Neural cell (in vitro differentiated cells): Measurements from ENCODE around the gene INPP5A. TPM values are rescaled to one million over a fixed set of nuclear protein-coding genes. Genes with fewer than 3 reads are reported as not detected.

Source experiments
- H2AFZ ChIP-seq: fragments of 200-600, 300-800 bp; sonication (generic), shearing (Covaris generic); 2 replicates; pipeline ENCODE4 v1.6.0; 2014; ENCODE audit warnings: low read depth, mild to moderate bottlenecking, antibody characterized with exemption, low read length, moderate library complexity
- H3F3A ChIP-seq: fragments of 200-600 bp; shearing (Covaris generic); 2 replicates; pipeline ENCODE4 v1.6.1; 2016; ENCODE audit warnings: mild to moderate bottlenecking, moderate library complexity, mixed read lengths, antibody characterized with exemption, low read length; ENCODE audit not compliant: insufficient read depth, poor library complexity, severe bottlenecking
- H3K27ac ChIP-seq: fragments of 200-600, 300-800 bp; sonication (generic), shearing (Covaris generic); 2 replicates; pipeline ENCODE4 v1.5.1; 2014; ENCODE audit warnings: mild to moderate bottlenecking, low read length, moderate library complexity
- H3K27me3 ChIP-seq: fragments of 300-800, 200-600 bp; sonication (generic), shearing (Covaris generic); 2 replicates; pipeline ENCODE4 v1.6.0; 2014; ENCODE audit warnings: mild to moderate bottlenecking, low read depth, low read length, moderate library complexity; ENCODE audit not compliant: insufficient read depth
- H3K36me3 ChIP-seq: fragments of 300-800, 200-600 bp; sonication (generic), shearing (Covaris generic); 2 replicates; pipeline ENCODE4 v1.5.1; 2014; ENCODE audit warnings: mild to moderate bottlenecking, antibody characterized with exemption, low read length, moderate library complexity; ENCODE audit not compliant: insufficient read depth
- H3K4me2 ChIP-seq: fragments of 300-800, 200-600 bp; sonication (generic), shearing (Covaris generic); 2 replicates; pipeline ENCODE4 v1.6.0; 2014; ENCODE audit warnings: mild to moderate bottlenecking, low read length
- H3K4me3 ChIP-seq: fragments of 300-800, 200-600 bp; sonication (generic), shearing (Covaris generic); 2 replicates; pipeline ENCODE4 v1.5.1; 2014; ENCODE audit warnings: mild to moderate bottlenecking, low read length, moderate library complexity
- H3K79me2 ChIP-seq: fragments of 200-600 bp; shearing (Covaris generic); replicated peaks from 2 replicates; pipeline ENCODE4 v1.6.0; 2014; ENCODE audit warnings: mild to moderate bottlenecking, low read length, moderate library complexity; ENCODE audit not compliant: insufficient read depth
- H3K9ac ChIP-seq: fragments of 300-800, 200-600 bp; sonication (generic), shearing (Covaris generic); 2 replicates; pipeline ENCODE4 v1.6.1; 2016; ENCODE audit warnings: mild to moderate bottlenecking, low read length, mixed read lengths
- H3K9me2 ChIP-seq: fragments of 200-600 bp; shearing (Covaris generic); 2 replicates; pipeline ENCODE4 v1.6.1; 2016; ENCODE audit warnings: mild to moderate bottlenecking, low read length, mixed read lengths; ENCODE audit not compliant: insufficient read depth
- H3K9me3 ChIP-seq: fragments of 200-600, 300-800 bp; sonication (generic), shearing (Covaris generic); 2 replicates; pipeline ENCODE4 v1.6.1; 2016; ENCODE audit warnings: mild to moderate bottlenecking, mixed run types, low read length, moderate library complexity, mixed read lengths
- H4K20me1 ChIP-seq: fragments of 200-600 bp; shearing (Covaris generic); 2 replicates; pipeline ENCODE4 v1.6.1; 2016; ENCODE audit warnings: mild to moderate bottlenecking, mixed run types; ENCODE audit not compliant: insufficient read depth
- CTCF ChIP-seq: fragments of 450-650 bp; IDR thresholded peaks from 2 replicates; pipeline ENCODE4 v1.5.1; 2014; ENCODE audit warnings: antibody characterized with exemption, mild to moderate bottlenecking, moderate library complexity; ENCODE audit not compliant: poor library complexity, severe bottlenecking
- EP300 ChIP-seq: fragments of 450-650 bp; conservative IDR thresholded peaks from 2 replicates; pipeline ENCODE4 v1.6.1; 2014; ENCODE audit warnings: antibody characterized with exemption, mild to moderate bottlenecking, moderate library complexity; ENCODE audit not compliant: poor library complexity, severe bottlenecking
- EZH2 ChIP-seq: fragments of 200-600, 300-800 bp; shearing (Covaris generic), sonication (generic); IDR thresholded peaks from 2 replicates; pipeline ENCODE4 v1.6.1; 2014; ENCODE audit warnings: antibody characterized with exemption, low read length, borderline replicate concordance, mild to moderate bottlenecking; ENCODE audit not compliant: insufficient read depth, poor library complexity, severe bottlenecking
- MXI1 ChIP-seq: fragments of 450-650 bp; conservative IDR thresholded peaks from 2 replicates; pipeline ENCODE4 v1.6.1; 2014; ENCODE audit warnings: antibody characterized with exemption, mild to moderate bottlenecking; ENCODE audit not compliant: poor library complexity, severe bottlenecking
- POLR2AphosphoS5 ChIP-seq: IDR thresholded peaks from 2 replicates; pipeline ENCODE4 v1.6.1; 2012
- RAD21 ChIP-seq: fragments of 450-650 bp; conservative IDR thresholded peaks from 2 replicates; pipeline ENCODE4 v1.6.1; 2014; ENCODE audit warnings: antibody characterized with exemption, mild to moderate bottlenecking, moderate library complexity
- REST ChIP-seq: IDR thresholded peaks from 2 replicates; pipeline ENCODE4 v1.6.1; 2012; ENCODE audit warnings: borderline replicate concordance
- SMC3 ChIP-seq: fragments of 450-650 bp; conservative IDR thresholded peaks from 2 replicates; pipeline ENCODE4 v1.6.1; 2014; ENCODE audit warnings: antibody characterized with exemption, mild to moderate bottlenecking, moderate library complexity; ENCODE audit not compliant: poor library complexity
- TAF1 ChIP-seq: IDR thresholded peaks from 2 replicates; pipeline ENCODE4 v1.6.1; 2012; ENCODE audit warnings: low read depth
- polyA plus RNA-seq: library from polyadenylated mRNA; depleted of rRNA; stranded (reverse); fragments of >200 nt; gene quantifications from 2 replicates; pipeline ENCODE4 v1.2.3, GENCODE V29; 2014

INPP5A gene
- polyA plus RNA-seq, 1 donor from 2014 or later: 48.8 TPM

GRCh38 chr10:132798403-132798802, 260.8 kb downstream of the INPP5A start:
- Histone ChIP-seq H2AFZ (no peak overlapping the region), H3K9ac (no peak overlapping the region), H3F3A (no peaks in the 10 kb centered on the region), H3K9me3 (peaks cover 4% of the 10 kb centered on the region), H3K4me3 (no peak overlapping the region), H3K27ac (no peak overlapping the region), H3K79me2 (no peaks in the 10 kb centered on the region), H3K27me3 (no peaks in the 10 kb centered on the region), H3K4me2 (no peak overlapping the region), H3K36me3 (no peaks in the 10 kb centered on the region), H3K9me2 (no peaks in the 10 kb centered on the region), H4K20me1 (no peaks in the 10 kb centered on the region)
- TF ChIP-seq SMC3 (no peak), EP300 (no peak), RAD21 (no peak), TAF1 (no peak), POLR2AphosphoS5 (no peak), CTCF (no peak), EZH2 (no peak), MXI1 (no peak), REST (no peak)

GRCh38 chr10:132798876-132799275, 261.3 kb downstream of the INPP5A start:
- H3K9me2 ChIP-seq: no peaks in the 10 kb centered on the region
- no peak overlapping the region for H3K9ac ChIP-seq
- H3K9me3 ChIP-seq: peaks cover 4% of the 10 kb centered on the region
- no peaks in the 10 kb centered on the region for H3K27me3 ChIP-seq
- no peaks in the 10 kb centered on the region for H3K36me3 ChIP-seq
- no peaks in the 10 kb centered on the region for H3K79me2 ChIP-seq
- no peak overlapping the region for H3K4me2 ChIP-seq
- H2AFZ ChIP-seq: no peak overlapping the region
- no peak overlapping the region for H3K27ac ChIP-seq
- H4K20me1 ChIP-seq: no peaks in the 10 kb centered on the region
- no peaks in the 10 kb centered on the region for H3F3A ChIP-seq
- TF ChIP-seq RAD21 (no peak), CTCF (no peak), REST (no peak), MXI1 (no peak), EP300 (no peak), TAF1 (no peak), POLR2AphosphoS5 (no peak), SMC3 (no peak), EZH2 (no peak)
- H3K4me3 ChIP-seq: no peak overlapping the region
